NCI-H187 (cell line): Measurements from ENCODE around the gene C21orf91.

Experiments used
- DNase-seq, 2 experiments: peaks; one replicate each; lab custom pipeline; 2025; lab: John Stamatoyannopoulos, UW

The C21orf91 gene

DNA sequence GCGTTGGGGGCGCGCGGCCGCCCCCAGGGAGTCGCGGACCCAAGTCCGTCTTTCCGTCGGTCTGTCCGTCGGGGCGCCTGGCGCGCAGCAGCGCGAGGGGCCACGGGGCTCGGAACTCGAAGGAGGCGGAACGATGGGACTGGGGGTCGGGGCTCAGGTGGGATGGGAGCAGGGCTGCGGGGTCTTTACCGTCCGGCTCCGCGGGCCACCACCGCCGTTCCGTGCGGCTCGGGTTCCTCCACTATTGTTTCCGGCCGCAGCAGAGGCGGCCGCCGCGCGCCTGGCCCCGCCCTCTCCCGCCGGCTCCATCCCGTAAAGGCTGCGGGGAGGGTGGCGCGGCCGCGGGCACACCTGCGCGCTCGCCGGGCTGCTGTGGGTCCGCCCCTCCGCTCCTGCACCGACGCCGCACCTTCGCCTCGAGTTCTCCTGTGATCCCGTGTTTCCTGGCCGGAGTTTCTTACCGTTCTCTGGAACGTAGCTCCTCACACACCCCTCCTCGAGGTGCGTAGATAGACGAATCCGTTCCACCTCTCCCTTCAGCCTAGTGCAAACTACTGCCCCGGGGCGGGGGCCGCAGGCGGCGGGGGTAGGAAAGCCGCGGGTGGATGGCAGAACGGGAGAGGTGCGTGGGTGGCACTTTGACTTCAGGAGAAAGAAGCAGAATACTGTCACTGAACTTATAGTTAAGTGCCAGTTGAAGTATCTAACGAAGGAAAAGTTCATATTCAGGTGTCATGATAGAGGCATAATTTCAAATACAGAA lies at the start of gene C21orf91:
Gene C21orf91, minus strand, starts transcription at position 243 of the 763 bp plus-strand sequence. CDS start 1,038 bp downstream, outside the sequence.
- DNase-seq = peak; percentile 78 to 88

GRCh38 chr21:17866590-17866989 lies 47.4 kb upstream of the C21orf91 start:
- DNase-seq = no peak

DNA sequence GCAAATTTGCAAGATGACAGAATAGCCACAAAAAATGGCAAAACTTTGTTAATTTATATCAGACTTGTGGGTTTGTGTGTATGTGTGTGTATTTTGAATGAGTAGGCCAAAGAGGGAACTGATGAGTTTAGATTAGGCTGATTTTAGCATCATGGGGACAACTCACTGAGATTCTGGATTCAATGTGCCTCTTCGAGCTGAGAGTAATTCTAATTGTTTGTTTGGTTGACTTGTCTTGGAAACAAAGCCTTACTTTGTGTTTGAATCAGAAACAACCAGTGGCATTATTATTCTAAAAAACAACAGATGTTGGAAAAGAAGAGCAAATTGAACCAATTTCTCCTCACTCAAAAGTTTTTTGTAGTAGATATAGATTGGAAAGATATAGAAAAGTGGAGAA lies 40.5 kb upstream of the C21orf91 start:
- no peak for DNase-seq

DNA sequence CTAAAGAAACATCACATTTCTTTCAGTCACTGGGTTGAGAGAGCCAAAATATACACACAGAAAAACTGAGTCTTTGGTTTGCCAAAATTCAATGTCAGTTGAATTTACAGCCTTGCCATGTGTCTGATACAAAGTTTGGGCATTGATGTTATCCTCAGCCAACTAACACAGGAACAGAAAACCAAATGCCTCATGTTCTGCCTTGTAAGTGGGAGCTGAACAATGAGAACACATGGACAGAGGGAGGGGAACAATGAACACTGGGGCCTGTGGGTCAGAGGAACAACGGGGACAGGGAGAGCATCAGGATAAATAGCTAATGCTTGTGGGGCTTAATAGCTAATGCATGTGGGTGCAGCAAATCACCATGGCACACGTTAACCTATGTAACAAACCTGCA lies 39.6 kb upstream of the C21orf91 start:
- DNase-seq = no peak

DNA sequence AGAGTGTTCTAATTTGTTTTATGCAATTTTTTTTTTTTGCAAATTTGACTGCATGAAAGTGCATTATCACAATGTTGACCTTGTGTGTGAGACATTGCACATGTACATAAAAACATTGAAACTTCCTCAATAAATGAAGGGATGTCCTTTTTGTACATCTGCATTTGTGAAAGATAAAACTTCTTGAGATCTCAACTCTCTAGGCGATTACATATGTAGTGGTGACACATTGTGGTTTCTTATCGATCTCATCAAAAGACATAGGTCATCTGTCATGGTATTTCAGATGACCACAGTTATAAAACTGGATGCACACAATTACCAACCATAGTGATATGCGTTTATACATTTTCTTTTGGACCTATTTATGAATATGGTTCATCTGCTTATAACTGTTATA lies 35.6 kb upstream of the C21orf91 start:
- DNase-seq = no peak

DNA sequence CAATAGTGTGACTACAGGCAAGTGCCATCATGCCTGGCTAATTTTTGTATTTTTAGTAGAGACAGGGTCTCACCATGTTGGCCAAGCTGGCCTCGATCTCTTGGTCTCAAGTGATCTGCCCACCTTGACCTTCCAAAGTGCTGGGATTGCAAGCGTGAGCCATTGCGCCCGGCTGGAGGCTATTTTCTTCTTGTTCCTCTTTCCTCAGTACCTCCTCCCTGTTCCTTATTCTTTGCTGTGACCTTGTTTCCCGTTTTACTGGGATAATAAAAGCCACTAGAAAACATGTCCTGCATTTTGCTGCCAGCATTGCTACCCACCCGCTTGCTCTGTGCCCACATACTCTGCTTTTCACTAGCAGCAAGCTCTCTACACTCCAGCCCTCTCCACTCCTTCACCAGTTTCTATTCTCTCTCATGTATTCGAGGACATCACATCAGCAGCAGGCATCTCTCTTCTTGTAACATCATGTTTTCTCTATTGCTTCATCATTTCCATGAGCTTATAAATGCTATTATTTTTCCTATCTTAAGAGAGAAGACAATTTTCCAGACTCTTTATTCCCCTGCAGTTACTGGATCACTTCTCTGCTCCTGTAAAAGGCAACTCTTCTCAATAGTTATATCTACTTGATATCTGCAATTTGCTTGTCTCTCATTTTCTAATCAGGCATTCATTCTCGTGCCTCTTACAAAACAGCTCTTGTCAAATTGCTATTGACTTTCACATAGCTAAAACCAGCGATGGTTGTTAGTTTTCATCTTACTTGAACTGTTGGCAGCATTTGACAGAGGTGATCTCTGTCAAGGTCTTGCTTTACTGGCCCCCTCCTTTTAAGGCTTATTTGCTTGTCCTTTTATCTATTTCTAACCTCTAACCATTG lies 34.5 kb upstream of the C21orf91 start:
- DNase-seq = no peak

- DNase-seq = no peak
Observed at GRCh38 chr21:17848228-17848627, 29.1 kb upstream of the C21orf91 start.

GRCh38 chr21:17841103-17841502 lies 21.9 kb upstream of the C21orf91 start:
- DNase-seq = no peak

DNA sequence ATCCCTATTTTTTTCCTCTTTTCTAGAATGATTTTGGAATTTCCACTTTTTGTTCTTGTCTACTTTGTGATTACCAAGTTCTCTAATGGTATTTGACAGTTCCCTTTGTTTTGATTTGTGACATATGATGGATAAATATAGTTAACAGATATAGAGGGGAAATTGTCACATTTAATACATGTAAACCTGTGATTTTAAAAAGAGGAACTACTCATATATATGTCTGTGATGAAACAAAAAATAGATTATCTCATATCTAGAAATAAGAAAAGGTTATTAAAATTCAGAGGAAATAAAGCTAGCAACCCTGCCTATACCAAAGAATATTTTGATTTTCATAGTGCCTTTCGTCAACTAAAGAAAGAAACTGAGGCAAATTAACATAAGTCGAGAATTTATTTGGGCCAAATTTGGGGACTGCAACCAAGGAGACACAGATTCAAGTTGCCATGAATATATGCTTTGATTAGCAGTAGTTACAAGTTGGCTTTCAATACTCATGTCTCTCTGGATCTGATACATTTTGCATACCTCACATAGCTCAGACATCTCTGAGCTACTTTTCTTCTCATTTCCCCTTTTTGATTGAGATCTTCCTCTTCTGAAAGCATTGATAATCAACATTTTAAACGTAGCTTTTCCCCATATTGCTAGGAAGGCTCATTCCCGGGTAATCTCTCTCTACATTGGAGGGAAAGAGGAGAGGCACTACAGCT lies 15.6 kb upstream of the C21orf91 start:
- no peak for DNase-seq

DNA sequence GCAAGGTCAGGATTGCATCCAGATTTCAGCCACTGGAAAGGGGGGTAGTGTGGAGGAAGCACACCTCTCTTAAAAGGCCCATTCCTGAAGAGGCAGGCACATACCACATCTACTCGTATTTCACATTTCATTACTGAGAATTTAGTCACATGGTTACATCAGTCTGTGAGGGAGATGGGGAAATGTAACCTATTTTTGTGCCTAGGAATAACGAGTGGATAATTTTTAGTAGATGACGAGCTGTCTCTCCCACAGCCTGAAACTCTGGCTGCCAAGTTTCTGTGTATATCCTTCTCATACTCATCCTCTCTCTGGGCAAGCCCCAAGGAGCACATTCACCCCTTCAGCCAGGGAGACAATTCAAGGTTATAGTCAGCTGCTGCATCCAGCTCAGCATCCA lies 10.3 kb upstream of the C21orf91 start:
- DNase-seq = no peak

DNA sequence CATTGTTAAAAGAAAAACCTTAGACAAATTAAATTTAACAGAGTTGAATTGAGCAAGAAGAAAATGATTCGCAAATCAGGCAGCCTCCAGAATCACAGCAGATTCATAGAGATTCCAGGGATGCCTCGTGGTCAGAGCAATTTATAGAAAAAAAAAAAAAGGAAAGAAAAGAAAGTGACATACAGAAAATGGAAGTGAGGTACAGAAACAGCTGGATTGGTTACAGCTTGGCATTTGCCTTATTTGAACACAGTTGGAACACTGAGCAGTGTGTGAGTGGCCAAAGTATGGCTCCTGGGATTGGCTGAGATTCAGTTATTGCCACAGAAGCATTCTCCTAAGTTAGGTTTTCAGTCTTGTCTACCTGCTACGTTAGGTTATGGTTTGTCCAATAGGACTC lies 9.1 kb upstream of the C21orf91 start:
- DNase-seq = no peak

DNA sequence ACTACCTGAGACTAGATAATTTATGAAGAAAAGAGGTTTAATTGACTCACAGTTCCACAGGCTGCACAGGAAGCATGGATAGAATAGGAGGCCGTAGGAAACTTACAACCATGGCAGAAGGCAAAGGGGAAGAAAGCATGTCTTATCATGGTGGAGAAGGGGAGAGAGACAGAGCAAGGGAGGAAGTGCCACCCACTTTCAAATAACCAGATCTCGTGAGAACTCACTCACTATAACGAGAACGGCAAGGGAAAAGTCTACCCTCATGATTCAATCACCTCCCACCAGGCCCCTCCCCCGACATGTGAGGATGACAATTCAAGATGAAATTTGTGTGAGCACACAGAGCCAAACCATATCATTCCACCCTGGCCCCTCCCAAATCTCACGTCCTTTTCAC lies 4.7 kb upstream of the C21orf91 start:
- DNase-seq = no peak

- DNase-seq = no peak
Observed at GRCh38 chr21:17821121-17821520, 2.0 kb upstream of the C21orf91 start.

GRCh38 chr21:17819877-17820229 lies 697 bp upstream of the C21orf91 start:
- DNase-seq = peak; percentile 55 to 88

DNA sequence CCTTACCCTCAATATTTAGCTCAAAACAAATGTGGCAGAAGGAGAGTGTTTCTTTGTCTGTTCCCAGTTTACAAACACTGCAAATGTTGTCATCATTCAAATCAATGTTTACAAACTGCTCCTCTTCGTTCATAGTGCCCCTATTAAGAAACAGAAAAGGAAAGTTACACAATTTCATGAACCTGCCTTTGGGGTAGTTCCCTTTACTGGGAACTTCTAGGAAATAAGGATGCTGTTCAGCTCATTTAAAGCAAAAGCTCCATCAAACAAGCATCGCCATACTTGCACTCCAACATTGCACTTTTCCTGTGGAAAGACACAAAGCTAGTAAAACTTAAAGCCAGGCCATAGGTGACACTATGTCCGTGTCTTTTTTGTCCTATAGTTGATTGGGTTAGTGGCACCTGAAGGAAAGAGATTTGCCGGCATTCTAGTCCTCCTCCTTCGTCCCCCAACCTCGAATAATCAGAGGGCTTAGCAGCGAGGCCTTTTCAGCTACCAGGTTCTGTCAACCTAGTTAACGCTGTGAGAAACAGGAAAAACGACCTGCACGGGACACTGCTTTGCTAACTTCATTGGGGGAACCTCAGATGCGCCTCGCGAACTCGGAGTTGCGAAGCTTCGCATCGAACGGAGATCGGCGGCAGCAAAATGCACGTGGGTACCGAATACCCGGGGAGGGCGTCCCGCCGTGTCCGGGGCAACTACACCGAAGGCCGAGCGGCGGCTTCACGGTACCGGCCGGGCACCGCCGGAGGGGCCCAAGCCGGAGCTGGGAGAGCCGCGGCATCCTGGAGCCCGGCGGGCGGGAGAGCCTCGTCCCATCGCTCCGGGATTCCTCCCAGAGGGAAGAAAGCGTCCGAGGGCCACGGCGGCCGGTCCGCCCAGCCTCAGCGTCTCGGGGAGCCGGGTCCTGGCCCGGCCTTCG lies 706 bp downstream of the C21orf91 start:
- peak in 1 of 2 experiments; percentile 38 for DNase-seq

DNA sequence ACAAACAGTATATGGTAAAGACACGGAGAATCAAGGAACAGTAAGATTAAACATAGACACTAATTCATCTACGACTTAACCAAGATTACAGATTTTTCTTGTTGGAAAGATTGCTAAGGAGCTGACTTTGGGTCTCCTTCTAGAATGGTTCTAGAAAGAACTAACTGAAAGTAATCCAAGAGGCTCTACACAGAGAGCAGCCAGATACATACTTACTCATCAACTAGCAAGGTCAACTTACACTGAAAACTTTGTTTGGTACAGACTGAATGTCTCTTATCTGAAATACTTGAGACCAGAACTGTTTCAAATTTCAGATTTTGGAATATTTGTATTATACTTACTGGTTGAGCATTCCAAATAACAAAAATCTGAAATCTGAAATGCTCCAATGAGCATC lies 5.8 kb downstream of the C21orf91 start:
- DNase-seq = no peak

DNA sequence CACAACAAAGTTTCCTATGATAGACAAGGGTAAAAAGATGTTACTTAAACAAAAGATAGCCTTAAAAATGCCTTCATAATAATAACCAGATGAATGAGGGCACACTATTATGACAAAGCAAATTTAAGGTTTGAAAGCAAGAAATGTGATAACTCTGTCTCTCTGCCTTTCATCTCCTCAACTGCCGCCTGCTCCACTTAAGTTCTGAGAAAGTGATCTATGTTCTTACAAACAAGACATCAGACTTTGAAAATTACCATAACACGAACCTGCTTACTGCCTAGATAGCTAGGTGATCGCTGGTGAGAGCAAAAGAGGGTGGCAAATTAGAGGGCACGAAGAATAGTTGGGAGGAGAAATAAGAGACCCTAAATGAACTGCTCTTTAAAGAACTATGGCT lies 13.2 kb downstream of the C21orf91 start:
- DNase-seq = no peak

DNA sequence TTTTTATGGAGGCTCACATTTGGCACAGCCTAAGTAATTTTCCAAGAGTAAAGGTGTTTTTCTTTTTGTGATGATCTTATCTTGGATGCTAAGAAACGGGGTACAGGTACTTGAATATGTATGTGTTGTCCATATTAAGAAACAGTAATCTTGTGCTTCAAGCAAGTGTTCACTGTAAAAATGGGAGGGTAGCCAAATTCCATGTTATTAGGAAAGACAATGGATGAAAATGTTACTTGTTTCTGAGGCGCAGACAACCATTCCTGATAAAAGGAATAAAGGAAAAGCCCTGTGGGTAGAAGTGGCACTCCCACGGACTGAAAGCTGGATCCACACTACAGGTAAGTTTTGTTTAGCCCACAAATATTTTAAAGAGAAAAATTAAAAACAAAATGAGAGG lies 15.6 kb downstream of the C21orf91 start:
- no peak for DNase-seq

- DNase-seq = no peak
Observed at GRCh38 chr21:17802572-17802971, 16.6 kb downstream of the C21orf91 start.

DNA sequence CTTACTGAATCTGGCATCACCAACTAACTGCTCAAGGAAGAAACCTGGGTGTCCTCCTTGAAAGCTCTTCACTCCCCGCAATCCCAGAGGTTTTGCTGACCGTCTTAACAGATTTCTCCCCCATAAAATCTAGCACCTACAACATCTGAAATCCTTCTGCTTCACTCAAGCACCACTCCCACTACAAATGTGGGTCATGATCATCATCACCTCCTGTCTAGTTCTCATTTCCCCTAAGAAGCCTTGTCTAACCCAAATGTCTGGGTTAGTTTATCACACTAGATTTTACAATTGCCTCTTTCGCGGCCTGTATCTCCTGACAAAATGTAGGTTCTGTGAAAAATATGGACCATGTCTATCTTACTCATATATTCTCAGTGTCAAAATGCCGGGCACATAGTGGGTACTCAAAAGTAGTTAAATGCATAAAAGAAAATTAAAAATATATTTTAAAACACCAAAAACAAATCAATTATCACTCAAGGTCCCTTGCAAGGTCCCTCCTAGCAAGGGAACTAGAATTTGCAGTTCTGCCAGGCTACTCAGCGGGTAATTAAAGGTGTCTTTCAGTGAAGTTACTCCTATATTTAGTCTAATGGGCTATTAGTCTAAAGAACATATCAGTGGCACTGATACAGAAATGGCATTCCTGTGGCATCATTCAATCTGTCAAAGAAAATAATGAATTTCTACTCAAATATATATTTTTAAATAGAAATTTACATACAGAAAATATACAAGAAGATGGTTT lies 19.6 kb downstream of the C21orf91 start:
- no peak for DNase-seq

DNA sequence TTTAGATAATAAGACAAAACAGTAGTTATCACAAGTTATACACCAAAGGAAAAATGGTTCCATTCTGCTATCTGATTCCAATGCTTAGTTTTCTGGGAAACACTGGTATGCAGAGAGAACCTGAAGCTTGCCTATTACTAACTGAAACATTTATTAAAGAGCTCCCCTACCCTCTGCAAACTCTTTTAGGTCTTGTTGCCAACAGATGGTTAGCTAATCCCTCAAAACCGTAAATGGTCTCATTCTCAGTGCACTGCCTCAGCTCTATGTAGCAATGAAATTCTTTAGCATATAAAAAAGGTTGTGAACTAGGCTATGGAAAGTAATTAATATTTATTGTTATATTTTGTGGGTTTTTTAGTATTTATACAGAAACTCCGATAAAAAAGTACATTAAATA lies 20.4 kb downstream of the C21orf91 start:
- DNase-seq = no peak
